Fibroblast of the aortic adventitia (primary cell): ENCODE results near the gene MAN2A2. TPM values are rescaled to one million over a fixed set of nuclear protein-coding genes. Genes with fewer than 3 reads are reported as not detected.

Experiments
- DNase-seq: peaks from one replicate; pipeline ENCODE4 v3.0.0-alpha.2; 2010; ENCODE audit warnings: low read depth
- H3K4me3 ChIP-seq: 2 replicates; pipeline ENCODE4 v1.5.1; 2011; ENCODE audit warnings: low read depth, mild to moderate bottlenecking, control low read depth, low read length, moderate library complexity
- CTCF ChIP-seq: IDR thresholded peaks from 2 replicates; pipeline ENCODE4 v1.5.1; 2011; ENCODE audit warnings: mild to moderate bottlenecking, low read length, control low read depth, inconsistent platforms; ENCODE audit not compliant: insufficient read depth
- total RNA-seq: library from RNA; depleted of rRNA; stranded (reverse); fragments of >200 nt; gene quantifications from 2 replicates; pipeline ENCODE4 v1.2.3, GENCODE V29; 2012; ENCODE audit warnings: low replicate concordance

Gene MAN2A2
- total RNA-seq, 1 donor, result 11.0 TPM

- no peak for TF ChIP-seq CTCF
- H3K4me3 ChIP-seq, result peak within 1 kb of the TSS; percentile 64
- peak; percentile 49 for DNase-seq
These were observed 19.0 kb upstream of the MAN2A2 start, which contains the start of gene FES for GRCh38 chr15:90883976-90884718. Gene FES, plus strand, starts transcription at chr15:90884504. Its CDS starts 542 bp downstream, at chr15:90885046.

- peak overlapping the region; percentile 64 for H3K4me3 ChIP-seq
- DNase-seq, result no peak
- TF ChIP-seq CTCF, result no peak
These were observed 18.2 kb upstream of the MAN2A2 start for GRCh38 chr15:90884719-90885431.

GRCh38 chr15:90885432-90886290 lies 17.4 kb upstream of the MAN2A2 start:
- TF ChIP-seq CTCF, result peak; percentile 99
- peak overlapping the region; percentile 64 for H3K4me3 ChIP-seq
- peak; percentile 78 for DNase-seq

- no peak for DNase-seq
- no peak for TF ChIP-seq CTCF
- peak overlapping the region; percentile 17 for H3K4me3 ChIP-seq
These were observed 16.8 kb upstream of the MAN2A2 start for GRCh38 chr15:90886291-90886614.

- DNase-seq, result no peak
- TF ChIP-seq CTCF, result no peak
- H3K4me3 ChIP-seq, result no peak overlapping the region
These were observed 16.0 kb upstream of the MAN2A2 start for GRCh38 chr15:90887037-90887481.

GRCh38 chr15:90889313-90889730 lies 13.8 kb upstream of the MAN2A2 start:
- no peak for DNase-seq
- TF ChIP-seq CTCF, result no peak
- no peak overlapping the region for H3K4me3 ChIP-seq
